GM12875 (cell line): ENCODE measurements around the gene OR5B3.
"Not testable (repeated sequence)": the region's sequence is repeated elsewhere in the genome, so short reads cannot be mapped to it uniquely, and the experiment has no call there.

Experiments
- H3K4me3 ChIP-seq: one replicate; pipeline ENCODE4 v1.5.1; 2011; ENCODE audit warnings: low read depth, low read length, control low read depth
- TF ChIP-seq, protein P1 (sequence below): IDR thresholded peaks from 2 replicates; pipeline ENCODE4 v1.5.1; 2011; ENCODE audit warnings: low read depth, mild to moderate bottlenecking, control low read depth, inconsistent platforms, low read length, moderate library complexity, borderline replicate concordance; ENCODE audit not compliant: insufficient read depth

OR5B3 gene

GRCh38 chr11:58433638-58434203, 27.0 kb upstream of the OR5B3 start:
- H3K4me3 ChIP-seq = no peak overlapping the region
- TF ChIP-seq, protein P1, sequence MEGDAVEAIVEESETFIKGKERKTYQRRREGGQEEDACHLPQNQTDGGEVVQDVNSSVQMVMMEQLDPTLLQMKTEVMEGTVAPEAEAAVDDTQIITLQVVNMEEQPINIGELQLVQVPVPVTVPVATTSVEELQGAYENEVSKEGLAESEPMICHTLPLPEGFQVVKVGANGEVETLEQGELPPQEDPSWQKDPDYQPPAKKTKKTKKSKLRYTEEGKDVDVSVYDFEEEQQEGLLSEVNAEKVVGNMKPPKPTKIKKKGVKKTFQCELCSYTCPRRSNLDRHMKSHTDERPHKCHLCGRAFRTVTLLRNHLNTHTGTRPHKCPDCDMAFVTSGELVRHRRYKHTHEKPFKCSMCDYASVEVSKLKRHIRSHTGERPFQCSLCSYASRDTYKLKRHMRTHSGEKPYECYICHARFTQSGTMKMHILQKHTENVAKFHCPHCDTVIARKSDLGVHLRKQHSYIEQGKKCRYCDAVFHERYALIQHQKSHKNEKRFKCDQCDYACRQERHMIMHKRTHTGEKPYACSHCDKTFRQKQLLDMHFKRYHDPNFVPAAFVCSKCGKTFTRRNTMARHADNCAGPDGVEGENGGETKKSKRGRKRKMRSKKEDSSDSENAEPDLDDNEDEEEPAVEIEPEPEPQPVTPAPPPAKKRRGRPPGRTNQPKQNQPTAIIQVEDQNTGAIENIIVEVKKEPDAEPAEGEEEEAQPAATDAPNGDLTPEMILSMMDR = no peak

- TF ChIP-seq, protein P1 = no peak
- no peak overlapping the region for H3K4me3 ChIP-seq
Measured at GRCh38 chr11:58429273-58429672, 22.6 kb upstream of the OR5B3 start.

DNA sequence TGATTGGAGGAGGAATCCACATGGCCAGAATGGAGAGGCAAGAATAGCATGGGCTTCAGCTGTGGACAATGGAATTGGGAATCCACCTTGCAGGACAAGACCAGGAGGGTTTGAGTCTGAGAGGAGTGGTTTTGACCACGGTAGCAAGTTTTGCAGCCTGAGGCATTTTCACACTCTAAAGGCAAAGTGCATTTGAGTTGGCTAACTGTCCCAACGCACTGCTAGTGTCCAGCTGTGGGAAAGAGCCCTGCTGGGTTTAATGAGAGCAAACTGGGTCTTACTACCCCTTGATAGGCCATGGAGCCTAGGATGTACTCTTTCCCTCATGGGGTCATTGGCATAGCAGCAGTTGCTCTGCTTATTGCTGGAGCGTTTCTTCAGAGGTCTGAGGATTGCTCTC, 21.3 kb upstream of the OR5B3 start, which contains the start of gene OR5B2:
Gene OR5B2, minus strand, starts transcription at position 101 of the 400 bp plus-strand sequence. CDS start 4,860 bp downstream, outside the sequence.
- TF ChIP-seq, protein P1 = no peak
- no peak within 1 kb of the TSS for H3K4me3 ChIP-seq

DNA sequence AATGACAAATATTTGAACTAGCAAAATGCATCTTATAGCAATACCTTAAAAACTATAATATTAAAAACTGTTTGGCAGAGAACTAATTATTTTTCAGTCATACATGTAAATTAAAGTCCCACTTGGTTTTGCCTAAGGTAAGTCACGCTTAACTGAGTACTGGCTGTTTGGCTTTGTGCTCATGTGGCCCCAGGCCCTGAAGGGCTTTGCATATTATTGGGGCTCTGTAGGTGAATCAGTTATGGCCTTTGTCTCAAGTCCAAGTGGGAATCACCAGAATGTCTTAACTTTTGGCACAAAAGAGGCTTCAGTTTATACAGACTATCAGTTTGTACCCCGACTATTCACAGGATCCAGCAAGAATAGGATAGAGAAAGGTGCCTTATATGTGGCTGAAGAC, 7.1 kb downstream of the OR5B3 start:
- H3K4me3 ChIP-seq = not testable (repeated sequence)

- TF ChIP-seq, protein P1 = no peak
- no peak overlapping the region for H3K4me3 ChIP-seq
Measured at GRCh38 chr11:58395581-58395980, 11.1 kb downstream of the OR5B3 start.

DNA sequence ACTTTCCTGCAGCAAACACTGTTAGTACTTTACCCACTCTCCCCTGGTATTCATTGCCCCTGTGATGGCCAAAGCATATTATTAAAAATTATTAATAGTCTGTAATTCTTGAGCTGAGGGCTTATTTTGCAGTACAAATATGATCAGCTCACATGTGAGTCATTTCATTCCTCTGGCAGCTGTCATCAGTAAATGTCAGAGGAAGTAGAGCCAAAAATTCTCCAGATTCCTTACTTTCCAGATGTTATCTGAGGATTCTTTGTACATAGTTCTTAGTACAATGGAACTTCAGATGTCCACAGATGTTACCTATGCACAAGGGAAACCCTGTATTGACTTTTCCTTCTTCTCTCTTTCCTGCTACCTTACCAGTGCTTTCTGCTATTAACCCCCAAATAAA, 12.5 kb downstream of the OR5B3 start:
- TF ChIP-seq, protein P1 = no peak
- no peak overlapping the region for H3K4me3 ChIP-seq

DNA sequence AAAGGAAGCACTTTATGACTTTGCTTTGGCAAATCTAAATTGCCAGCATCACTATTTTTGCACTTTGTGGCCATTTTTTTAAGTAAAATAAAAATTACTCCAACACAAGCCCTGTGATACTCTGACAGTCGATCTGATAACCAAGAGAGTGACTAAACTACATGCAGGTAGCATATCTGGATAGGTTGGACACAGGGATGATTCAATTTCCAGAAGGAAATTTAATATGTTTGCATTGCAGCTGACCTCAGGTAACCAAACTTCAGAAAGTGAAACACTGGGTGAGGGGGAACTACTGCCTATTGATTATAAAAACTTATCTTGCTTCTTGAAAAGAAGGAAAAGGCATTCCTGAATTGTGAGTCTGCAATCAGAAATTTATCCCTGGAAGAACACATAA, 13.9 kb downstream of the OR5B3 start:
- H3K4me3 ChIP-seq = no peak overlapping the region
- TF ChIP-seq, protein P1 = no peak
